ENCODE measurements around the gene B3GNT8.

DNA sequence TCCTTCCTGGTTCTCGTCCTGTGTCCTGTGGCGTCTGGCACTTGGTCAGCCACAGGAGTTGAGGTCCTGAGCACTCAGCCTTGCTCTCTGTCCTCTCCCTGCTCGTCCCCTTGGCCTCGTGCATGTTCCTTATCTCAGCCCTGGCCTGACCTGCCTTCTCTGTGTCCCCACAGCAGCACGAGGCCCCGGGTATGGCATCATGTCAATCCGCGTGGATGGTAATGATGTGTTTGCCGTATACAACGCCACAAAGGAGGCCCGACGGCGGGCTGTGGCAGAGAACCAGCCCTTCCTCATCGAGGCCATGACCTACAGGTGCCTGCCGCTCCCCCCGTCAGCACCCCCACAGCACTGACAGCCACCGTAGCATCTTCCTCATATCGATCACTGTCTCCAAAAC, 4.7 kb downstream of the B3GNT8 start:
- TF ChIP-seq EZH2 (IDR thresholded peaks at IDR 0.05; ENCODE audit: borderline replicate concordance, low read depth, low read length): no peak
- no peak for TF ChIP-seq NCOA4 (IDR thresholded peaks at IDR 0.05; ENCODE audit: partially characterized antibody)
- TF ChIP-seq ZNF583 (CRISPR knock-in tag; IDR thresholded peaks at IDR 0.05): no peak
- no peak for TF ChIP-seq ZNF121 (CRISPR knock-in tag; conservative IDR thresholded peaks at IDR 0.05)
- TF ChIP-seq, protein P1, sequence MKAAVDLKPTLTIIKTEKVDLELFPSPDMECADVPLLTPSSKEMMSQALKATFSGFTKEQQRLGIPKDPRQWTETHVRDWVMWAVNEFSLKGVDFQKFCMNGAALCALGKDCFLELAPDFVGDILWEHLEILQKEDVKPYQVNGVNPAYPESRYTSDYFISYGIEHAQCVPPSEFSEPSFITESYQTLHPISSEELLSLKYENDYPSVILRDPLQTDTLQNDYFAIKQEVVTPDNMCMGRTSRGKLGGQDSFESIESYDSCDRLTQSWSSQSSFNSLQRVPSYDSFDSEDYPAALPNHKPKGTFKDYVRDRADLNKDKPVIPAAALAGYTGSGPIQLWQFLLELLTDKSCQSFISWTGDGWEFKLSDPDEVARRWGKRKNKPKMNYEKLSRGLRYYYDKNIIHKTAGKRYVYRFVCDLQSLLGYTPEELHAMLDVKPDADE (conservative IDR thresholded peaks at IDR 0.05; ENCODE audit: control insufficient read depth, low read depth, low read length): no peak
- no peak for TF ChIP-seq XRCC5 (IDR thresholded peaks at IDR 0.05; ENCODE audit: low read depth, low read length)

All from K562 (cell line).